ENCODE data around the gene ABCD3.

DNA sequence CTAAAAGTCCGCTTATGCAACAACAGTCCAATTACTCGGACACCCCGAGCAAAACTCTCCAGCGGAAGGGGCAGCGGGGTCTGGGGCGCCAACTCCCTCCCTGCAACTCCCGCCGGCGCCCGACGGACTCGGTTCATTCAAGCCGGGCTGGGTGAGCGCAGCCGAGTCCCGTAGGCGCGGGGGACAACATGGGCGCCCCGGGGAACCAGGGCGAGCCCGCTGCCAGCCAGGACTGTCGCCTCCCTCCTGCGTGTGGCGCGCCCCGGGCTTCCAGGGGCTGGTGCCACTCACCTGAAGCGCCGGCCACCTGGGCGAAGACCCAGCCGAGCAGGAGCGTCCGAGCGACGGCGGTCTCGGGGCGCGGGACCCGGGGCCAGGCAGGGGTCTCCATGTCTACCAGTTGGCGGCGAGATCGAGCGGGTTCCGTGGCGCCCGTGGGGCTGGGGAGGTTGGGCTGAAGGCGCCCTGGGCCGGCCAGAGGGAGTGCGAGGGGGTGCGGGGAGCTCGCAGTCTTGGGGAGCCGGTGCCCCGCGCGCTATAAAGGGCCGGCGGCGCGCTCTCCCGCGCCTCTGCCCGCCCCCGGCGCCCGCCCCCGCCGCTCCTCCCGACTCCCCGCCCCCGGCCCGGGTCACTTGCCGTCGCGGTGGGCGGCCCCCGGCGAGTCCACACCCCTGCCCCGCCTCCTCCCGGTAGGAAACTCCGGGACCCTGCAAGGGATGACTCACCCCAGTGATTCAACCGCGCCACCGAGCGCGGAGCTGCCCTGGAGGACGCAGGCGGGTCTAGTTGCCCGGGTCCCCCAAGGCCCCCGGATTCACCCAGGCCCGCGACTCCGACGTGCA lies 123.3 kb downstream of the ABCD3 start, which contains the start of gene F3:
- TF ChIP-seq POLR2A (IDR thresholded peaks at IDR 0.05; ENCODE audit: low read length) (no peak), GATA1 (IDR thresholded peaks at IDR 0.05; ENCODE audit: low read depth, low read length) (no peak)
